Testis (tissue), 3 donors: Measurements from ENCODE around the gene SLC34A2. TPM values are rescaled to one million over a fixed set of nuclear protein-coding genes. Genes with fewer than 3 reads are reported as not detected.

Source experiments
- DNase-seq: peaks from one replicate; pipeline ENCODE4 v3.0.0-alpha.2; 2019
- H3K27ac ChIP-seq, 2 donors: fragments of 200-600 bp; sonication (generic); one replicate each; pipeline ENCODE4 v1.5.1; 2019
- H3K27me3 ChIP-seq: fragments of 200-600 bp; sonication (generic); one replicate; pipeline ENCODE4 v1.5.1; 2019
- H3K36me3 ChIP-seq: fragments of 200-600 bp; sonication (generic); one replicate; pipeline ENCODE4 v1.5.1; 2017; ENCODE audit warnings: low read depth; ENCODE audit errors: missing control alignments
- H3K4me1 ChIP-seq: fragments of 200-600 bp; sonication (generic); one replicate; pipeline ENCODE4 v1.5.1; 2019
- H3K4me3 ChIP-seq, 2 donors: fragments of 200-600 bp; sonication (generic); one replicate each; pipeline ENCODE4 v1.5.1; 2017 to 2019
- H3K9me3 ChIP-seq: fragments of 200-600 bp; sonication (generic); one replicate; pipeline ENCODE4 v1.5.1; 2017
- POLR2A ChIP-seq: fragments of 450-650 bp; IDR thresholded peaks from one replicate; pipeline ENCODE4 v1.6.1; 2017; ENCODE audit warnings: antibody characterized with exemption, mild to moderate bottlenecking, moderate library complexity
- WGBS, 2 donors: methylation state at CpG; one replicate each; pipeline ENCODE4 v1.1.5; 2018; 5-methylcytosine and 5-hydroxymethylcytosine counted together
- intact Hi-C: fragments of 100-400 bp; cut with DNase I; formaldehyde crosslinking; loops from one replicate; pipeline ENCODE4 v1.15.1; 2023; ENCODE audit warnings: low total_unique reads
- polyA plus RNA-seq: library from polyadenylated mRNA; stranded (reverse); fragments of 350-450 nt; fragmentation: Illumina TruSeq; extraction: RNeasy Lipid Tissue Mini Kit (QIAGEN cat#74804); gene quantifications from one replicate; pipeline ENCODE4 v1.2.3, GENCODE V29; 2014; ENCODE audit warnings: low read depth, low replicate concordance; ENCODE audit not compliant: insufficient read depth
- total RNA-seq, 2 donors: library from RNA; depleted of rRNA; stranded (reverse); fragments of >200 nt; gene quantifications; one replicate each; pipeline ENCODE4 v1.2.3, GENCODE V29; 2016
- TF ChIP-seq, protein P1 (sequence below), 3 experiments: fragments of 450-650 bp in 2 of 3; fragments of 200-600 bp in 1 of 3; sonication (generic) in 1 of 3; IDR thresholded peaks; one replicate each; pipeline ENCODE4 v1.5.1; 2016 to 2019; ENCODE audit warnings: antibody characterized with exemption in 3 of 3, mild to moderate bottlenecking in 2 of 3, moderate library complexity in 1 of 3

SLC34A2 gene
- total and polyA plus RNA-seq, 3 donors from 2014 or later = 1.4 to 10.0 (median 2.8) TPM

DNA sequence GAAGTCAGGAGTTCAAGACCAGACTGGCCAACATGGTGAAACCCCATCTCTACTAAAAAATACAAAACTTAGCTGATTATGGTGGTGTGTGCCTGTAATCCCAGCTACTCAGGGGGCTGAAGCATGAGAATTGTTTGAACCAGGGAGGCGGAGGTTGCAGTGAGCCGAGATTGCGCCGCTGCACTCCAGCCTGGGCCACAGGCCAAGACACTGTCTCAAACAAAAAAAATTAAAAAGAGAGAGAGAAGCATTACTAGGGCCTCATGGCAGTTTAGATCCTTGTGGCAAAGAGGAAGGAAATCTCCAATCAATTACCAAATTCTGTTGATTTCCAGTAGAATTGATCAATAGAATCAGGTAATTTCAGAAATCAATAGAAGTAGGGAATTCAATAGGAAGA lies 16.8 kb upstream of the SLC34A2 start:
- H3K4me1 ChIP-seq = no peaks in the 10 kb centered on the region
- H3K27me3 ChIP-seq = no peaks in the 10 kb centered on the region
- TF ChIP-seq POLR2A = no peak
- TF ChIP-seq, protein P1, sequence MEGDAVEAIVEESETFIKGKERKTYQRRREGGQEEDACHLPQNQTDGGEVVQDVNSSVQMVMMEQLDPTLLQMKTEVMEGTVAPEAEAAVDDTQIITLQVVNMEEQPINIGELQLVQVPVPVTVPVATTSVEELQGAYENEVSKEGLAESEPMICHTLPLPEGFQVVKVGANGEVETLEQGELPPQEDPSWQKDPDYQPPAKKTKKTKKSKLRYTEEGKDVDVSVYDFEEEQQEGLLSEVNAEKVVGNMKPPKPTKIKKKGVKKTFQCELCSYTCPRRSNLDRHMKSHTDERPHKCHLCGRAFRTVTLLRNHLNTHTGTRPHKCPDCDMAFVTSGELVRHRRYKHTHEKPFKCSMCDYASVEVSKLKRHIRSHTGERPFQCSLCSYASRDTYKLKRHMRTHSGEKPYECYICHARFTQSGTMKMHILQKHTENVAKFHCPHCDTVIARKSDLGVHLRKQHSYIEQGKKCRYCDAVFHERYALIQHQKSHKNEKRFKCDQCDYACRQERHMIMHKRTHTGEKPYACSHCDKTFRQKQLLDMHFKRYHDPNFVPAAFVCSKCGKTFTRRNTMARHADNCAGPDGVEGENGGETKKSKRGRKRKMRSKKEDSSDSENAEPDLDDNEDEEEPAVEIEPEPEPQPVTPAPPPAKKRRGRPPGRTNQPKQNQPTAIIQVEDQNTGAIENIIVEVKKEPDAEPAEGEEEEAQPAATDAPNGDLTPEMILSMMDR (IDR thresholded peaks at IDR 0.05) = no peak
- H3K4me3 ChIP-seq = no peak overlapping the region
- DNase-seq = no peak
- no peak overlapping the region for H3K27ac ChIP-seq
- H3K36me3 ChIP-seq = no peaks in the 10 kb centered on the region
- WGBS, 2 donors = 57 to 59% methylated on average over 4 of the region's 4 CpGs
- H3K9me3 ChIP-seq = no peaks in the 10 kb centered on the region
- intact Hi-C loops = no loop called here

DNA sequence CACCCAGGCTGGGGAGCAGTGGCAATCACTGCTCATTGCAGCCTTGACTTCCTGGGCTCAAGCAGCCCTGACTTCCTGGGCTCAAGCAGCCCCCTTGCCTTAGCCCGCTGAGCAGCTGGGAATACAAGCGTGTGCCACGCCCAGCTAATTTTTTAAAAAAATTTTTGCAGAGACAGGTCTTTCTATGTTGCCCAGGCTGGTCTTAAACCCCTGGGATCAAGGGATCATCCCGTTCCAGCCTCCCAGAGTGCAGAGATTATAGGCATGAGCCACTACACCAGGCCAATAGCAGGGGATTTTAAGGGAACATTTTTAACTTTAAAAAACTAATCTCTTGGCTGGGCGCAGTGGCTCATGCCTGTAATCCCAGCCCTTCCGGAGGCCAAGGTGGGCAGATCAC lies 5.3 kb upstream of the SLC34A2 start:
- 75 to 89% methylated on average over 5 of the region's 6 CpGs for WGBS, 2 donors
- no peaks in the 10 kb centered on the region for H3K9me3 ChIP-seq

DNA sequence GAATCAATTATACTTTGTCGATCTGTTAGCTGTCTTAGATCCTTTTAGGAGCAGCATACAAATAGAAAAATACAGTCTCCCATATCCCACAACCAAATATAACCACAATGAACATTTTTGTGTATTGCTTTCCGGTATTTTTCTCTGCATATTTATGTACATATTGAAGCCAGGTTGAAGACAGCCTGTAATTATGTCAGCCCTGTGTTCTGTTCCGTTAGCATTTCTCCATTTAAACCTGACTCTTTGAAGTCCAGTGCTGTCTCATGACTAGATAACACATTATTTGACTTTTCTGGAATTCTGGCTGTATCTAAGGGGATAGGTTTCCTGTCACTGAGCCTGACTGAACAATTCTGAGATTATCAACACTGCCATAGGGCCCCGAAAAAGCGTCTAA lies 4.0 kb upstream of the SLC34A2 start:
- Histone ChIP-seq H3K36me3 (no peaks in the 10 kb centered on the region), H3K27me3 (no peaks in the 10 kb centered on the region), H3K27ac (no peak overlapping the region), H3K9me3 (no peaks in the 10 kb centered on the region), H3K4me1 (no peaks in the 10 kb centered on the region), H3K4me3 (no peak overlapping the region)
- whole genome bisulfite sequencing, 2 donors = 80 to 81% methylated on average over 5 of the region's 5 CpGs
- intact Hi-C loops = no loop called here
- no peak for DNase-seq
- TF ChIP-seq POLR2A = no peak
- TF ChIP-seq, protein P1 (IDR thresholded peaks at IDR 0.05) = no peak

More for the DNA sequence above, 5.3 kb upstream of the SLC34A2 start:
- TF ChIP-seq, protein P1 (IDR thresholded peaks at IDR 0.05) = no peak
- no peak for TF ChIP-seq POLR2A
- no peak for DNase-seq
- no peaks in the 10 kb centered on the region for H3K27me3 ChIP-seq
- H3K4me1 ChIP-seq = no peaks in the 10 kb centered on the region
- H3K4me3 ChIP-seq = no peak overlapping the region
- H3K27ac ChIP-seq = no peak overlapping the region
- intact Hi-C loops = no loop called here
- H3K36me3 ChIP-seq = no peaks in the 10 kb centered on the region

DNA sequence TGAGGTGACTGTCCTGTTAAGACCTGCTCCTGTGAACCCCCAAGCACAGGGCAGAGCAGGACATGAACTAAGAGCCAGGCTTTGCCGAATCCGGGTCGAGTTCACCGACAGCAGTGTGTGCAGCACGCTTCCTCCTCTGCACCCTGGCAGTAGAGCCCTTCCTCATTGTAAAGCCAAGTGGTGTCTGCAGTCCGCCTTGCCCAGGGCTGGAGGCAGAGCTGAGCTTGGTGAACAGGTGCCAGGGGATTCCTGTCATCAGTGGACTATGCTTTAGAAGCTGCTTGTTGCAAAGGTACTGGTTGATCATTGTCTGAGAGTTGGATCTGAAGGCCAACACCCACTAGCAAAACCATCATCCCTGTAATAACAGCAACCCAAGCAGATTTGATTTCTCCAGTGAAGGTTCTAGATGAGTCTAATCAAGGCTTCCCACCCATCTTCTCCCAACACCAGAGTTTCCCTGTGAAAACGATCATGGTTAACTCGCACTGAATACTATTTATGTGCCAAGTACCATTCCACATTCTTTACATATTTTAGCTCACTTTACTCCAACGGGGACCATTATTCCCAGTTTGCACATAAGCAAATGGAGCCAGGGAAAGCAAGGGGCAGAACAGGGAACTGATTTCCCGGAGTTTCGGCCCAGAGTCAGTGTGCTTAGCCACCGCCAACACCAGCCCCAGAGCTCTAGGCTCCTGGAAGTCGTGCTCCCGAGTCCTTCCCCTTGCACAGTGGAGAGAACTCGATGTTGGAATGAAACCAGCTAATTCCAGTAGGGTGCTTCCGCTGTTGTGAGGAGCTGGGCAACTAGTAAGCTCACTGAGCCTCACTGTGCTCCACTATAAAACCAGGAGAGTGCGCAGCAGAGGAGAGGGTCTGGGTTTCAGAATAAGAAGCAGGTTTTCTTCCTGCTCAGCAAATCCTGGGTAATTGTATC lies 1.4 kb upstream of the SLC34A2 start:
- 59 to 60% methylated on average over 15 to 17 of the region's 17 CpGs for WGBS, 2 donors
- Histone ChIP-seq H3K4me3 (no peak overlapping the region), H3K36me3 (no peaks in the 10 kb centered on the region), H3K9me3 (no peaks in the 10 kb centered on the region), H3K27me3 (no peaks in the 10 kb centered on the region), H3K27ac (no peak overlapping the region), H3K4me1 (no peaks in the 10 kb centered on the region)
- TF ChIP-seq, protein P1 (IDR thresholded peaks at IDR 0.05) = no peak
- no peak for TF ChIP-seq POLR2A
- intact Hi-C loops = no loop called here
- no peak for DNase-seq
